ENCODE measurements around the gene TRAK1. TPM values are rescaled to one million over a fixed set of nuclear protein-coding genes. Genes with fewer than 3 reads are reported as not detected.
A peak's percentile ranks its signal among the peaks of the same experiment; 100 is the strongest.

The TRAK1 gene
- total RNA-seq, 1 donor from 2014 or later, result 33.0 TPM

DNA sequence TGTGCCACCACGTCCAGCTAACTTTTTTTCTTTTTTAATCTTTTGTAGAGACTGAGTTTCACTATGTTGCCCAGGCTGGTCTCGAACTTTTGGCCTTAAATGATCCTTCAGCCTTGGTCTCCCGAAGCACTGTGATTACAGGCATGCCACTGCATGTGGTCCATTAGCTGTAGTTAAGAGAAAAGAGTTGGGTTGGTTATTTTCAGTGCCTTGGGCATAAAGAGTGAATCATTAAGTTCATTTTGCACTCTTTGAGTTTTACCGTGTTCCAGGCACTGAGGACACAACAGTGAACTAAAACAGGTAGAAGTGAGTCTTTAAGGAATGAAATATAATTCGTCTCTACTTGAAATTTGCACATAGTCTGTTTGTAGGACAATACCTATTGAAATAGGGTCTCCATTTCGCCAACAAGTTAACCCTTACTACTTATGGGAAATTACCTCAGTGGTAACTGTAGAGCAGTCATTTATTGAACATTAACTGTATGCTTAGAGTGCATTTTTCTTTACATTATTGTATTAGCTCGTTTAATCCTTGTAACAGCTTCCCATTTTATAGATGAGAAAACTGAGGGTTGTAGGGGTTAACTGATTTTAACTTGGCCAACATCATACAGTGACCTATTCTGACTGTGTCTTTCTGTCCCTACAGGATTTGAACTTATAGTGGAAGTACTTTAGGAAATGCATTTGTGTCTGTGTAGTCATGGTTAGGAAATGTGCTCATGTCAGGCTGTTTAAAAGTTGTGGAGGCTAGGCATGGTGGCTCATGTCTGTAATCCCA is 22.7 kb upstream of the TRAK1 start:
- DNase-seq (ENCODE audit: low read depth in 2 of 2), result no peak

DNA sequence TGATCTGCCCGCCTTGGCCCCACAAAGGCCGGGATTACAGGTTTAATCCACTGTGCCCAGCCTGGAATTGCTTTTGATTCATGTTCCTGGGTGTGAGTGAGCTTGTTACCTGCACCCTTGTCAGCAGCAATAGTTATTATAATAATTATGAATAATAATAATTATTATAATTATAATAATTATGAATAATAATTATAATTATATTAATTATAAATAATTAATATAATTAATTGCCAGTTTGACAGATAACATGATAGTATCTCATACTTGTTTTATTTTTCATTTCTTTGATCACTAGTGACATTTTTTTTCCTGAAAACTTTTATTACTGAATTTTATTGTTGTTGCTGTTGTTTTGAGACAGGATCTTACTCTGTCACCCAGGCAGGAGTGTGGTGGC is 21.1 kb upstream of the TRAK1 start:
- no peak for DNase-seq (ENCODE audit: low read depth in 2 of 2)

- no peak for DNase-seq (ENCODE audit: low read depth in 2 of 2)
Observed at GRCh38 chr3:42070524-42070923, 20.6 kb upstream of the TRAK1 start.

DNA sequence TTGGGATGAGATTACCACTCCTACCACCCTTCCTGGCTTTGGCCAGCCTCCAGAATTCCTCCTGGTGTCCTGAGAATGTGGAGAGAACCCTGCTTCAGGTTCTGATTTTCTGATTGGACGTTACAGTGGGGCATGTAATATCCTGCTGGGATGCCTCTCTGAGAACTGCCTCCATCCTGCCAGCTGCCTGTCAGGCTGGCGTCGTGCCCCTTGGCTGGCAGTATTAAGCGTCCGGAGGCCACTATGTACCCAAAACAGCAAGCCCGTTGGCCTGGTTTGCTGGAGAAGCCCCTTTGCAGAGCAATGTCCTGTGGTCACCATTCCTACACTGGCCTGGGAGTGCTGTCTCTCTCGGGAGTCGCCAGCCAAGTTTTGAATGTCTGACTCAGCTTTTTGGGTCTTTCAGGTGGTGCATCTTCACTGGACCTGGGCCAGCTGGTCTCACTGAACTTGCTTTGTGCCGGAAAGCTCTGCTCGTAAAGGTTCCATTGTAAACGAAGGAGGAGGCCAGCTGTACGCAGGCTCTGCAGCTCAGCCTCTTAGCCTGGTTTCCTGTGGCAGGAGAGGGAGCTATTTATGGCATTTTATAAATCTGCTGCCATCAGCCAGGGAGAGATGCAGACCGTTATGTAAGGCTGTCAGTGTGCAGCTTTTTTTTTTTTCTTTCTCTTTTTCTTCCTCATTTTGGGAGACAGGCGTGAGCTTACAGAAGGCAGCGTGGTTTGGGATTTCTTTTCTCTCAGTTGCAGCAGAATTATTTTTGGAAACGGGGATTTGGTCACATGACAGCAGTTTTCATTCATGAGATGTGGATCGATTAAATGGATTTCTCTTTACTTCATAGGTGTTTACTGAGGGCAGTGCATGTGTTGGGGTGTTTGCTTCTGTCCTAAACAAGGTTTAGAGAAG is 19.0 kb upstream of the TRAK1 start:
- peak; percentile 97 to 98 for DNase-seq (ENCODE audit: low read depth in 2 of 2)

GRCh38 chr3:42072831-42073301 is 18.3 kb upstream of the TRAK1 start:
- DNase-seq (ENCODE audit: low read depth in 2 of 2), result no peak

GRCh38 chr3:42077785-42078184 is 13.4 kb upstream of the TRAK1 start:
- no peak for DNase-seq (ENCODE audit: low read depth in 2 of 2)

DNA sequence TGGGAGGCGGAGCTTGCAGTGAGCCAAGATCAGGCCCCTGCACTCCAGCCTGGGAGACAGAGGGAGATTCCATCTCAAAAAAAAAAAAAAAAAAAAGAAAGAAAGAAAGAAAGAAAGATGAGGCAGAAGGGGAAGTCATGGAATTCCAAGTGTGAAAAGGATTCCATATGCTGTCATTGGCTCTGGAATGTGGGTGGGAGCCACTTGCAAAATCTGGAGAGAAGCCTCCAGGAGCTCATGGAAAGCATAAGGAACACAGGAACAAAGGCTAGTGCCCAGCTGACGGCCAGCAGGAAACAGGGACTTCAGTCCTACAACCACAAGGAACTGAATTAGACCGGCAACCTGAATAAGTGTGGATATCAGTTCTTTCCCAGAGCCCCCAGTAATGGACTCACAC is 12.5 kb upstream of the TRAK1 start:
- no peak for DNase-seq (ENCODE audit: low read depth in 2 of 2)

DNA sequence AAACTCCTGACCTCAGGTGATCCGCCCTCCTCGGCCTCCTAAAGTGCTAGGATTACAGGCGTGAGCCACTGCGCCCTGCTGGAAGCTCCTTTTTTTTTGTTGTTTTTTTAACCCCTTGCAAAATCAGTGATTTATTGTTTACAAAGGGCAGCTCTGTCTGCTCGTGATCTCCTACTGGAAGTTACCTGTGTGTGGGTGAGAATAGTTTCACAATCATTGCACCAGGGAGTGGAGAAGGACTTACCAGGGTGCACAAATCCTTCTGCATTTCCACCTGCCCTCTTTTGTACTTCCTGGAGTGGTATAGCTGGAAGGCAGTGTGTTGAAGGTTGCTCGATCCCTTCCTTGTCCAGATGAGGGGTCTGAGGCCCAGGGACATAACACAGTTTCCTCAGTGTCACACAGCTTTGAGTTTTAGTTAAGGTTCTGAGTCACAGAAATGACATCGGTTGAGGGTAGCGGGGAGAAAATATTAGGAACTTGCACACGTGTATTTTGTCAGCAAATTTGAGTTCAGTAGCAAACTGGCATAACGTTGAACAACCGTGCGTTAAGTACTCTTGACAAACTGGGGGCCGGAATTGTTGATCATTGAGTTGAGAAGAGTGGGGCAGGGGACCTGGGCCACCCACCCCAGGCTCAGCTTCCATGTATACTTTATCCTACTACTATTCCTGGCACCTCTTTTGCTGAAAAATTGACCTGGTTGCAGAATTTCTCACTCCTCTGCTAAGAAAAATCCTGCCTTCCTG is 11.3 kb upstream of the TRAK1 start:
- DNase-seq (ENCODE audit: low read depth in 2 of 2), result no peak

DNA sequence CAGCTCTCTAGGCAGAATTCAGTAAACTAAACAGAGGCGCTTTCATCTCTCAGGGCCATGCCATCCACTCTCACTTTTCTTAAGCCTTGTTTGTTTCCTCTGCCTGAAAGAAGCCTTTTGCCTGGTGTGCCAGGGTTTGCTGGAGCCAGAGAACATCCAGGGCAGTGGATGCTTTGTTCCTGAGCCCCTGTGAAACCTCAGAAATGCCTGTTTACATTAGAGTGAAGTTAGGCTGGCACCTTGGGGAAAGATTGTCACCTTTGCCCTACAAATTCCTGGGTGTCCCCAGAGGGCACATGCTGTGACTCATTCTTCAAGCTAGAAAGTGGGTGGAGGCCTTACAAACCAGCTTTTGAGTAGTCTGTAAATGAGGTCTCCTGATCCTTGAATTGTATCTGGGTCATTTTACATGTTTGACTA is 10.7 kb upstream of the TRAK1 start:
- DNase-seq (ENCODE audit: low read depth in 2 of 2), result no peak

GRCh38 chr3:42081838-42082473 is 9.2 kb upstream of the TRAK1 start:
- no peak for DNase-seq (ENCODE audit: low read depth in 2 of 2)

DNA sequence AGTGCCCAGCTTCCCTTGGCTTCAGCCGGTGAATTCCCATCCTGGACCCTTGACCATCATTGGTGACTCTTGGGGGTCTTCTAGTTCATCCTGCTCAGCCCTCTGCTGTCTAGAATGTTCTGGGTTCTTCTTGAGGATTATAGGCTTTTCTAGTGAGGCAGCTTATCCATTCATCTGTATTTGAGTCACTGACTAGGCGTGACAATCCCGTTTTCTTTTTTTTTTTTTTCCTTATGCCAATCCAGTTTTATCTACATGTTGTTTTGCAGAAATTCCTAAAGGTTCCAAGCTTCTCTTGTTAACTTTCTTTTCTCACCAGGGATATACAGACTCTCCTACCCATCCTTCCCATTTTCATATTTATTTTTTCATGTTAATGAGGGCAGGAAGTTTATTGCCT is 6.6 kb upstream of the TRAK1 start:
- DNase-seq (ENCODE audit: low read depth in 2 of 2), result no peak

GRCh38 chr3:42085641-42086376 is 5.3 kb upstream of the TRAK1 start:
- DNase-seq (ENCODE audit: low read depth in 2 of 2), result no peak

- DNase-seq (ENCODE audit: low read depth in 2 of 2), result no peak
Observed at GRCh38 chr3:42088803-42089530, 2.2 kb upstream of the TRAK1 start.

GRCh38 chr3:42092006-42092405 is 849 bp downstream of the TRAK1 start:
- no peak for DNase-seq (ENCODE audit: low read depth in 2 of 2)

DNA sequence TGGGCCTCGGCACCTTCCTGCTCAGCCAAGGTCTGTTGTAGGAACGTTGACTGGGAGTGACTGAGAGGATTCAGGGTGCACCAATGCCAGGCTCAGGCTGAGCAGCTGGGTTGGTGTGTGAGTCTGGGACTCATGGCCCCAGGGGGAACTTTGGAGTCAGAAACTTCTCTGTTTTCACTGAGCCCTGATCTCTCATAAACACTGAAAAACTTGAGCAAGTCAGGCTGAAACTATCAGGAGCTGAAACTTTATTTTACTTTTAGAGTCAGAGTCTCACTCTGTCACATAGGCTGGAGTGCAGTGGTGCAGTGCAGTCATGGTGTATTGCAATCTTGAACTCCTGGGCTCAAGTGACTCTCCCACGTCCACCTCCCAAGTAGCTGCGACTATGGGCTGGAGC is 3.0 kb downstream of the TRAK1 start:
- DNase-seq (ENCODE audit: low read depth in 2 of 2), result no peak

DNA sequence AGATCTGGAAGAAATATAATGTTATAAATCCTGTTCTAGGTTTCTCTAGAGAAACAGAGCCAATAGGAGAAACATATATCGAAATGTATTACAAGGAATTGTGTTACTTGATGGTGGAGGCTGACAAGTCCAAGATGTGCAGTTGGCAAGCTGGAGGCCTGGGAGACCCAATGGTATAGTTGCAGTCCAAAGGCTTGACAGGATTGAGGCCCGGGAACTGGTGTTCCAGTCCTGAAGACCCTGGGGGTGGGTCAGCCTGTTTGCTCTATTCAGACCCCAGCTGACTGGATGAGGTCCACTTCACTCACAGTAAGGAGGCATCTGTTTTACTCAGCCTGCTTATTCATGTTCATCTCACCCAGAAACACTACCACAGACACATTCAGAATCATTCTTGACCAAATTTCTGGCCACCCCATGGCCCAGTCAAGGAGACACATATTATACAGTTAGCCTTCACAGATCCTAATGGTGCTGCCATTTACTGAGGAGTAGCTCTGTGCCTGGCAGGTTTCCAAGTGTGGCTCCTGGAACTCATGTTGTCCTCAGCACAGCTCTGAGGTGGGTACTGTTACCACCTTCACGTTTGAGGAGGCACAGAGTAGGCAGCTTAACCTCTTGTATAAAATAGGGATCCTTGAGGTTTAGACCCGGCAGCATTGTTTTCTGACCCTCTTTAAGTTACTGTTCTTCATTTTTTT is 3.7 kb downstream of the TRAK1 start:
- no peak for DNase-seq (ENCODE audit: low read depth in 2 of 2)

DNA sequence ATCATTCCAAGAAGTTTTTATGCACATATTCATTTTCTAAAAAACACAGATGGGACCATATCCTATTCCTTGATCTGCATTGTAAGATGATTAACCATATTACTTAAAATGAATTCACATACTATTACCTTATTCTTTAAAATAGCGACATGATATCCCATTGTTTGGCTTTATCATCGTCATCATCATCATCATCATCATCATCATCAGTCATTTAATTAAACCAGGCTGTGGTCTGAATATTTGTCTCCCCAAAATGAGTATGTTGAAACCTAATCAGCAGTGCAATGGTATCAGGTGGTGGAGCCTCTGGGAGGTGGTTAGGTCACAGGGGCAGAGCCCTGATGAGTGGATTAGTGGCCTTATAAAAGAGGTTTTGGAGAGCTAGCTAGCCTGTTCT is 4.4 kb downstream of the TRAK1 start:
- DNase-seq (ENCODE audit: low read depth in 2 of 2), result no peak

DNA sequence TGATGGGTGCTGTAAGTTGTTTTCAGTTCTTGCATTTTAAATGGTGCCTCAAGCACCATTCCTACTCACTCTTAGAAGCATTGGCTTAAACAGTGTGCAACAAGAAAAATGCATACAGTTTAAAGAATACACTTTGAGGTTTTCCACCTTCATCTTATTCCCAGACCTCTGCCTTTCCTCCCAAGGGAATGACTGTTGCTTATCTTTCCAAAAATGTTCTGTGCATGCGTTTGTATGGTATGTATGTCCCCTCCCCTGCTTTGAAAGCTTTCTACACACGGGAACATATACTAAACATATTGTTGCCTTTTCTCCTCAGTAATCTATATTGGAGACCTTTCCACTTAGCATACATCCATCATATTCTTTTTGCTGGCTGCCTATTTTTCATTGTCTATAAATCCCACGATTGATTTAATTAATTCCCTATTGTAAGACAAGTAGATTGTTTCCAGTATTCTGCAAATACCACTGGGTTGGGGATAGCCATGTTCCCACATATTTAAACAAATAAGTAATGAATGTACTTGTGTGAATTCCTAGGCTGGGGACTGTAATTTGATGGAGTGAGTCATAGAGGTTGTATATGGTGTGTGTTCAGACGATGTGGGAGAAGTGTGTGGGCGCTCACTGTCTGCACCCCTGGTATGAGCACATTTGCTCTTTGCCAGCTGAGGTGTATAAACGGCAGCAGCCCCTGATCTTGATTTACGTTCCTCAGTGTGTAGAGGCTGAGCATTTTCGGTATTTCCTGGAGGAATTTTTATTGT is 5.8 kb downstream of the TRAK1 start:
- DNase-seq (ENCODE audit: low read depth in 2 of 2), result peak in 1 of 2 donors; percentile 47

DNA sequence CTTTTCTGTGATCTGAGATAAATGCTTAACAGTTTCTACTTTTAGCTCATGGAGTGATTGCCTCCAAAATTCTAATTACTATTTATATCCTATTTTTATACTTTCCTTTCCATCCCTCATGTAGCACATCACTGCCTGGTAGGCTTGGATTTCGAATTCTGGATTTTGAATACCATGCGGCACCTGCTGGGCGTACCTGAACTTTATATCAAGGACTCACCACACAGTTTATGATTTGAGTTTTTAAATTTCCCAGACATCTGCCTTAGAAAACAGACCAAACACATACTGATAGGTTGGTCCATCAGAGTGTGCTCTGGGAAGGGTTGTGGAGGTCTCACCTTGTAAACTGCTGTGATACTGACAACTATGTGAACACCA is 6.4 kb downstream of the TRAK1 start:
- DNase-seq (ENCODE audit: low read depth in 2 of 2), result no peak
